ENCODE results near the gene MMP14. TPM values are rescaled to one million over a fixed set of nuclear protein-coding genes. Genes with fewer than 3 reads are reported as not detected.

Gene MMP14
- total and polyA plus RNA-seq, 2 of the 8 experiments (the other 6 are each of a cell fraction or from before 2014, with no cell fraction given): 58.2 to 86.8 TPM

DNA sequence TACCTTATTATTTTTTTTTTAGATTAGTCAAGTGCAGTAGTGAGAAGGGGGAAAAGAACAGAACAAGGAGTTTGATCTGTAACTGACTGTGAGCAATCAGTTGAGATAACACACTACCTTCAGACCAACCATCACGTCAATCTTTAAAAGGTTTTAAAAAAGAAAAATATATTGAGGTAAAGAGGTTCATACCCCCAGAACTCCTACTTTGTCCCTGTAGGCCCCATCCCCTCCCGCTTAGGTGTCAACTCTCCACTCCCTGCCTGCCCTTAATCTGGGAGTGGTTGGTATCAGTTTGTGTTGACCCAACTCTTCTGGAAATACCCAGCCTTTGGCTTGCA lies 16.2 kb downstream of the MMP14 start (continued):
- TF ChIP-seq EZH2 (IDR thresholded peaks at IDR 0.05; ENCODE audit: low read depth, low read length, severe bottlenecking): no peak
- TF ChIP-seq TBP (IDR thresholded peaks at IDR 0.05; ENCODE audit: low read depth, low read length): no peak
- no peak for TF ChIP-seq TAF1 (IDR thresholded peaks at IDR 0.05; ENCODE audit: low read depth, low read length)

Data from H1 (cell line).